GM23338 (cell line): ENCODE data around the gene TNFSF12. TPM values are rescaled to one million over a fixed set of nuclear protein-coding genes. Genes with fewer than 3 reads are reported as not detected.

Experiments used
- ATAC-seq: fragments of 200-7000 bp; cut with Tn5 transposase; 3 replicates; pipeline ENCODE4 v1.9.1; 2020
- DNase-seq: peaks from one replicate; pipeline ENCODE4 v3.0.0-alpha.2; 2015; ENCODE audit warnings: low spot score
- H2AFZ ChIP-seq: fragments of 200-600 bp; sonication (generic); 2 replicates; pipeline ENCODE4 v1.8.0; 2016; ENCODE audit warnings: antibody characterized with exemption, mild to moderate bottlenecking, moderate library complexity
- H3F3A ChIP-seq: fragments of 200-600 bp; sonication (generic); replicated peaks from 2 replicates; pipeline ENCODE4 v1.8.0; 2017; ENCODE audit warnings: antibody characterized with exemption, mixed run types, low read depth
- H3K27ac ChIP-seq: fragments of 200-600 bp; sonication (generic); 2 replicates; pipeline ENCODE4 v1.6.1; 2016; ENCODE audit warnings: low read depth
- H3K27me3 ChIP-seq: fragments of 200-600 bp; sonication (generic); 2 replicates; pipeline ENCODE4 v1.8.0; 2016; ENCODE audit warnings: mild to moderate bottlenecking, mixed run types, moderate library complexity; ENCODE audit not compliant: insufficient read depth
- H3K36me3 ChIP-seq: fragments of 200-600 bp; sonication (generic); 2 replicates; pipeline ENCODE4 v1.8.0; 2016; ENCODE audit warnings: mild to moderate bottlenecking; ENCODE audit not compliant: insufficient read depth
- H3K4me1 ChIP-seq: fragments of 200-600 bp; sonication (generic); 2 replicates; pipeline ENCODE4 v1.8.0; 2016; ENCODE audit warnings: mild to moderate bottlenecking, moderate library complexity; ENCODE audit not compliant: insufficient read depth
- H3K4me2 ChIP-seq: fragments of 200-600 bp; sonication (generic); 2 replicates; pipeline ENCODE4 v1.7.1; 2017; ENCODE audit warnings: mixed run types
- H3K4me3 ChIP-seq: fragments of 200-600 bp; sonication (generic); 2 replicates; pipeline ENCODE4 v1.6.1; 2016; ENCODE audit warnings: mixed run types
- H3K79me2 ChIP-seq: fragments of 200-600 bp; sonication (generic); replicated peaks from 2 replicates; pipeline ENCODE4 v1.8.0; 2017; ENCODE audit warnings: mild to moderate bottlenecking; ENCODE audit not compliant: insufficient read depth
- H3K9me2 ChIP-seq: fragments of 200-600 bp; sonication (generic); 2 replicates; pipeline ENCODE4 v1.8.0; 2017; ENCODE audit not compliant: insufficient read depth
- H4K20me1 ChIP-seq: fragments of 200-600 bp; sonication (generic); replicated peaks from 2 replicates; pipeline ENCODE4 v1.8.0; 2017; ENCODE audit warnings: mild to moderate bottlenecking; ENCODE audit not compliant: insufficient read depth
- H3K27ac Mint-ChIP-seq: 2 replicates; pipeline ENCODE4 v1.8.0; 2020; ENCODE audit warnings: inconsistent platforms, mild to moderate bottlenecking, moderate library complexity, mixed read lengths
- H3K27me3 Mint-ChIP-seq: 3 replicates; pipeline ENCODE4 v1.8.0; 2022; ENCODE audit warnings: low read depth, mild to moderate bottlenecking, moderate library complexity, mixed read lengths, inconsistent platforms; ENCODE audit not compliant: insufficient read depth, poor library complexity
- H3K36me3 Mint-ChIP-seq: 3 replicates; pipeline ENCODE4 v1.8.0; 2021; ENCODE audit warnings: low read depth, mild to moderate bottlenecking, inconsistent platforms, moderate library complexity, mixed read lengths
- H3K4me1 Mint-ChIP-seq: 3 replicates; pipeline ENCODE4 v1.8.0; 2020; ENCODE audit warnings: mild to moderate bottlenecking, inconsistent platforms, mixed read lengths
- H3K4me3 Mint-ChIP-seq: 3 replicates; pipeline ENCODE4 v1.8.0; 2021; ENCODE audit warnings: moderate library complexity, mild to moderate bottlenecking, inconsistent platforms, mixed read lengths
- H3K9me3 Mint-ChIP-seq: 3 replicates; pipeline ENCODE4 v1.8.0; 2020; ENCODE audit warnings: moderate library complexity, mild to moderate bottlenecking, inconsistent platforms, mixed read lengths
- CREB1 ChIP-seq: fragments of 250-450 bp; sonication (Bioruptor Pico); IDR thresholded peaks from 2 replicates; pipeline ENCODE4 v1.5.0; 2020; ENCODE audit warnings: low read depth, mild to moderate bottlenecking, moderate library complexity
- ETS1 ChIP-seq: IDR thresholded peaks from 2 replicates; pipeline ENCODE4 v1.6.1; 2016; ENCODE audit warnings: antibody characterized with exemption
- EZH2 ChIP-seq: fragments of 200-600 bp; sonication (generic); IDR thresholded peaks from one replicate; pipeline ENCODE4 v1.8.0; 2017; ENCODE audit warnings: antibody characterized with exemption, mild to moderate bottlenecking, low read depth; ENCODE audit not compliant: unreplicated experiment
- EZH2phosphoT487 ChIP-seq: fragments of 200-600 bp; sonication (generic); IDR thresholded peaks from one replicate; pipeline ENCODE4 v1.8.1; 2018; ENCODE audit warnings: antibody characterized with exemption; ENCODE audit not compliant: unreplicated experiment
- JUNB ChIP-seq: IDR thresholded peaks from one replicate; pipeline ENCODE4 v1.6.1; 2016; ENCODE audit warnings: antibody characterized with exemption; ENCODE audit not compliant: unreplicated experiment
- NANOG ChIP-seq: IDR thresholded peaks from 2 replicates; pipeline ENCODE4 v1.6.1; 2016; ENCODE audit warnings: antibody characterized with exemption, borderline replicate concordance
- POLR2AphosphoS5 ChIP-seq: IDR thresholded peaks from 2 replicates; pipeline ENCODE4 v1.6.1; 2016; ENCODE audit warnings: antibody characterized with exemption, low read depth
- REST ChIP-seq: IDR thresholded peaks from one replicate; pipeline ENCODE4 v1.6.1; 2018; ENCODE audit warnings: antibody characterized with exemption; ENCODE audit not compliant: unreplicated experiment
- STAT1 ChIP-seq: IDR thresholded peaks from one replicate; pipeline ENCODE4 v1.6.1; 2016; ENCODE audit warnings: antibody characterized with exemption; ENCODE audit not compliant: unreplicated experiment
- ZNF114 ChIP-seq: fragments of 250-450 bp; sonication (Bioruptor Pico); IDR thresholded peaks from 2 replicates; pipeline ENCODE4 v1.5.0; 2020; ENCODE audit warnings: mild to moderate bottlenecking, moderate library complexity
- ZNF331 ChIP-seq: fragments of 250-450 bp; sonication (Bioruptor Pico); IDR thresholded peaks from 2 replicates; pipeline ENCODE4 v1.5.0; 2020; ENCODE audit warnings: low read depth, mild to moderate bottlenecking, moderate library complexity
- ZNF462 ChIP-seq: fragments of 250-450 bp; sonication (Bioruptor Pico); IDR thresholded peaks from 2 replicates; pipeline ENCODE4 v1.5.0; 2020; ENCODE audit warnings: mild to moderate bottlenecking, moderate library complexity
- polyA plus RNA-seq: library from polyadenylated mRNA; unstranded; fragments of >200 nt; fragmentation: Nextera tagmentation; extraction: Ambion mirVana; gene quantifications from 2 replicates; pipeline ENCODE4 v1.2.1, GENCODE V29; 2016
- total RNA-seq: library from RNA; depleted of rRNA; stranded (reverse); fragments of >200 nt; shearing (Covaris generic); gene quantifications from 2 replicates; pipeline ENCODE4 v1.2.3, GENCODE V29; 2014
- TF ChIP-seq, protein P1 (sequence below), 2 experiments: fragments of 200-600 bp in 1 of 2; sonication (generic) in 1 of 2; conservative IDR thresholded peaks; 2 replicates each; pipeline versions ENCODE4 v1.5.1 to v1.6.1; 2016 to 2017; ENCODE audit warnings: antibody characterized with exemption in 2 of 2, low read depth in 2 of 2, mild to moderate bottlenecking in 2 of 2, moderate library complexity in 1 of 2

TNFSF12 gene
- total and polyA plus RNA-seq, 2 experiments from 2014 or later: 3.5 to 6.0 TPM

- no peaks in the 10 kb centered on the region for H3K36me3 ChIP-seq
- Mint-ChIP-seq H3K9me3 (no peaks in the 10 kb centered on the region), H3K27me3 (peaks cover 9% of the 10 kb centered on the region), H3K4me1 (no peaks in the 10 kb centered on the region), H3K4me3 (no peak overlapping the region), H3K36me3 (no peaks in the 10 kb centered on the region), H3K27ac (no peak overlapping the region)
- H3K4me3 ChIP-seq: no peak overlapping the region
- H3F3A ChIP-seq: no peaks in the 10 kb centered on the region
- no peak for ATAC-seq
- no peak for DNase-seq
- H3K4me1 ChIP-seq: no peaks in the 10 kb centered on the region
- H3K27ac ChIP-seq: no peak overlapping the region
- H2AFZ ChIP-seq: no peak overlapping the region
- TF ChIP-seq ZNF331 (CRISPR knock-in tag) (no peak), EZH2 (no peak), NANOG (no peak), REST (no peak), ZNF114 (CRISPR knock-in tag) (no peak), ZNF462 (CRISPR knock-in tag) (no peak), ETS1 (no peak), POLR2AphosphoS5 (no peak), EZH2phosphoT487 (no peak), STAT1 (no peak), CREB1 (CRISPR knock-in tag) (no peak), JUNB (no peak)
- TF ChIP-seq, protein P1, sequence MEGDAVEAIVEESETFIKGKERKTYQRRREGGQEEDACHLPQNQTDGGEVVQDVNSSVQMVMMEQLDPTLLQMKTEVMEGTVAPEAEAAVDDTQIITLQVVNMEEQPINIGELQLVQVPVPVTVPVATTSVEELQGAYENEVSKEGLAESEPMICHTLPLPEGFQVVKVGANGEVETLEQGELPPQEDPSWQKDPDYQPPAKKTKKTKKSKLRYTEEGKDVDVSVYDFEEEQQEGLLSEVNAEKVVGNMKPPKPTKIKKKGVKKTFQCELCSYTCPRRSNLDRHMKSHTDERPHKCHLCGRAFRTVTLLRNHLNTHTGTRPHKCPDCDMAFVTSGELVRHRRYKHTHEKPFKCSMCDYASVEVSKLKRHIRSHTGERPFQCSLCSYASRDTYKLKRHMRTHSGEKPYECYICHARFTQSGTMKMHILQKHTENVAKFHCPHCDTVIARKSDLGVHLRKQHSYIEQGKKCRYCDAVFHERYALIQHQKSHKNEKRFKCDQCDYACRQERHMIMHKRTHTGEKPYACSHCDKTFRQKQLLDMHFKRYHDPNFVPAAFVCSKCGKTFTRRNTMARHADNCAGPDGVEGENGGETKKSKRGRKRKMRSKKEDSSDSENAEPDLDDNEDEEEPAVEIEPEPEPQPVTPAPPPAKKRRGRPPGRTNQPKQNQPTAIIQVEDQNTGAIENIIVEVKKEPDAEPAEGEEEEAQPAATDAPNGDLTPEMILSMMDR (conservative IDR thresholded peaks at IDR 0.05; ENCODE audit: low read depth in 2 of 2): no peak
- no peaks in the 10 kb centered on the region for H3K9me2 ChIP-seq
- H4K20me1 ChIP-seq: no peaks in the 10 kb centered on the region
- H3K4me2 ChIP-seq: no peak overlapping the region
- no peaks in the 10 kb centered on the region for H3K27me3 ChIP-seq
- H3K79me2 ChIP-seq: no peaks in the 10 kb centered on the region
These were observed 7.7 kb upstream of the TNFSF12 start for GRCh38 chr17:7541074-7541621.
